ENCODE measurements around the gene ATP2C2. TPM values are rescaled to one million over a fixed set of nuclear protein-coding genes. Genes with fewer than 3 reads are reported as not detected.
A peak's percentile ranks its signal among the peaks of the same experiment; 100 is the strongest.

Gene ATP2C2
- total RNA-seq, 1 donor from 2014 or later: 12.2 TPM

DNA sequence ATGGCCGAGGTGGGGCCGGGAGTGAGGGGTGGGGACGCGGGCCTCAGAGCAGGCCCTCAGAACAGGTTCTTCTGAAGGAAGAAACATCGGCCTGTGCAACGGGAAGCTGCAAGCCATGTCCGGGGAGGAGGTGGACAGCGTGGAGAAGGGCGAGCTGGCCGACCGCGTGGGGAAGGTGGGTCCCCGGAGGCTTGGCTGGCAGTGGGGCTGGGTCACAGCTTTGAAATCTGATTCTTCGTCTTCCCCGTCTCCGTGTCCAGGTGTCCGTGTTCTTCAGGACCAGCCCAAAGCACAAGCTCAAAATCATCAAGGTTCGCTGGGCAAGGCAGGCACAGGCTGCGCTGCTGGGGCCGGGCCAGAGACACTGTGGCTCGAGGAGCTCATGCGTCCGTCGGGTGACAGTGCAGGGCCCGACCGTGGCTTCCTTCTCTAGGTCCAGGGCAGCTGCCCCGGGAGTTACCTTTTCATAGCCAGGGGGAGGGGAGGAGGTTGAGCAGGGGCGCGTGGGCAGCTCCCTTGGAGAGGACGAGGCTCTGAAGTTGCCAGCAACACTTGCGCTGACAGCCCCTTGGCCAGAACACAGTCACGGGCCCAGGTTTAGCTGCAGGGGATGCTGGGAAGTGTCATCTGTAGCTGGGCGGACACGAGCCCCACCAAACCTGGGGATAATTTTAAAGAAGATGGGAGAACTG is 84.9 kb downstream of the ATP2C2 start:
- no peaks in the 10 kb centered on the region for H3K27me3 Mint-ChIP-seq
- no peak for TF ChIP-seq CTCF (conservative IDR thresholded peaks at IDR 0.05)
- H3K36me3 Mint-ChIP-seq: no peaks in the 10 kb centered on the region
- DNase-seq (ENCODE audit: extremely low spot score, unreplicated experiment): peak; percentile 63
- H3K4me3 Mint-ChIP-seq: no peak overlapping the region
- H3K9me3 Mint-ChIP-seq: no peaks in the 10 kb centered on the region
- no peak overlapping the region for H3K27ac Mint-ChIP-seq
- peaks cover 4% of the 10 kb centered on the region for H3K4me1 Mint-ChIP-seq (ENCODE audit: unreplicated experiment)

- no peak overlapping the region for H3K27ac Mint-ChIP-seq
- H3K9me3 Mint-ChIP-seq: no peaks in the 10 kb centered on the region
- no peak overlapping the region for H3K4me3 Mint-ChIP-seq
- no peak for TF ChIP-seq CTCF (conservative IDR thresholded peaks at IDR 0.05)
- DNase-seq (ENCODE audit: extremely low spot score, unreplicated experiment): peak; percentile 66
- no peaks in the 10 kb centered on the region for H3K27me3 Mint-ChIP-seq
- H3K36me3 Mint-ChIP-seq: no peaks in the 10 kb centered on the region
- H3K4me1 Mint-ChIP-seq (ENCODE audit: unreplicated experiment): no peaks in the 10 kb centered on the region
Measured at GRCh38 chr16:84454611-84455010, 86.3 kb downstream of the ATP2C2 start.

DNA sequence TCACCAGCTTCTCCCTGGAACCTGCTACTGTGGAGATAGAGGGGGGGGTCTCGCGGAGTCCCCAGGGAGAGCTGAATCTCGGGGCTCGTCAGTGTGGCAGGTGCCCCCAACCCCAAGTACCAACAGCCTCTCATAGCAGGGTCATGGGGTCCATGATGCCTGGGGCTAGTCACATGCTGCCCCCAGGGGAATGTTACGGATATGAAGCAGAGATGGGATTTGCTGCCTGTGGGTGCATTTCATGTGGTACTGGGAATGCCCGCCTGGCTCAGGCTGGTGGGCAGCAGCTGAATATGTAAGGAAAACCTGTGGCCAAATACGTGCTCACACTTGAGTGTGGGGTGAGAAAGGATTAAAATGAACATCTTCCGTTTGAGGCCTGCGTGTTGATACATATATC is 86.7 kb downstream of the ATP2C2 start:
- TF ChIP-seq CTCF (conservative IDR thresholded peaks at IDR 0.05): no peak
- Mint-ChIP-seq H3K9me3 (no peaks in the 10 kb centered on the region), H3K36me3 (no peaks in the 10 kb centered on the region), H3K27me3 (no peaks in the 10 kb centered on the region), H3K4me3 (no peak overlapping the region), H3K4me1 (ENCODE audit: unreplicated experiment) (no peaks in the 10 kb centered on the region), H3K27ac (no peak overlapping the region)
- DNase-seq (ENCODE audit: extremely low spot score, unreplicated experiment): peak; percentile 51

DNA sequence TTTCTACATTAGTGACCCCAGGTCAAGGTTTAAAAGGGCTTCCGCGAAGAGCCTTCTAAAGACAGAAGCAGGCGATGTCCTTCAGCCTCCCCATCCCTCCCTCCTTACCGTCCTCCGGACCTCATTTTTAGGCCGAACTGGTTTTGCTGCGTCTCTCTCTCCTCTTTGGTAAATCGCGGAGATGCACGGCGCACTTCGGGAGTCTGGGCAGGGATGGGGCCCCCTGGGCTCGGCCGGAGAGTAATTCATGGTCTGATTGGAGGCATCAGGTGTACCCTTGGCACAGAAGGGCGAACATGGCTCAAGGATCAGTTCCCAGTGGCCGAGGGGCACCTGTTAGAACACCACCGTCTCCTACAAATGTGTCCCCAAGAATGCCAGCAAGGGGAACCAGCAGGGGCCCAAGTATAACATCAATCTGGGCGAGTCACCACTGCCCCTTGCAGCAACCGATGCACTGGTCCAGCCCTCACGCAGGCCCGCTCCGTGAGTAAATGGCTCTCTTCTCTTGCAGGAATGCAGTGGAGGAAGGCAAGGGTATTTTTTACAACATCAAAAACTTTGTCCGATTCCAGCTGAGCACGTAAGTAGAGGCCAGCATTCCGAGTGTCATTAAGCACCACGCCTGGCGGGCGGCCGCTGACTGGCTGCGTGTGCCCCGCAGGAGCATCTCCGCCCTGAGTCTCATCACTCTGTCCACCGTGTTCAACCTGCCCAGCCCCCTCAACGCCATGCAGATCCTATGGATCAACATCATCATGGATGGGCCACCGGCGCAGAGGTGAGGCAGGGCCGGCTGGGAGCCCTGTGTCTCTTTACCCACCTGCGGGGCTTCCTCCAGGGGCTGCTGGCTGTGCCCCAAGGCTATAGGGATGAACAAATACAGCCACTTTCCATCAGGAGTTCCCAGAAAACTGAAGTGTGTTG is 90.5 kb downstream of the ATP2C2 start:
- peak; percentile 59 for DNase-seq (ENCODE audit: extremely low spot score, unreplicated experiment)
- Mint-ChIP-seq H3K4me1 (ENCODE audit: unreplicated experiment) (peaks cover 9% of the 10 kb centered on the region), H3K36me3 (peaks cover 3% of the 10 kb centered on the region)

DNA sequence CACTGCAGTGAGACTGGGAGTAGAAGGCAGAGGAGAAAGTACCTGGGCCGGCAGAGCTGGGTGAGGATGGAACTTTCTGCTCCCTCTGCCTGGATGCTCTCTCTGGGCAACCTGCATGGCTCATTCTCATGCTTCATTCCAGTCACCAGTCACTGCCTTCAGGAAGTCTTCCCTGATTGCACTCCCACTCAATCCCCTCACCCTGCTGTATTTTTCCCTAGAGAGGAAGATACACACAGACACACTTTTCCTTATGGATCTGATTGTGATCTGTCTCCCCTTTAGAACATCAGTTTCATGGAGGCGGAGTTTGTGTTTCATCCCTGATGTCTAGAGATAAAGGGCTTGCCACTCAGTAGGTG is 91.2 kb downstream of the ATP2C2 start:
- no peak overlapping the region for H3K4me3 Mint-ChIP-seq
- H3K27ac Mint-ChIP-seq: no peak overlapping the region
- no peaks in the 10 kb centered on the region for H3K27me3 Mint-ChIP-seq
- no peaks in the 10 kb centered on the region for H3K9me3 Mint-ChIP-seq
- peaks cover 9% of the 10 kb centered on the region for H3K4me1 Mint-ChIP-seq (ENCODE audit: unreplicated experiment)
- no peak for TF ChIP-seq CTCF (conservative IDR thresholded peaks at IDR 0.05)
- DNase-seq (ENCODE audit: extremely low spot score, unreplicated experiment): peak; percentile 10
- peaks cover 6% of the 10 kb centered on the region for H3K36me3 Mint-ChIP-seq

More for the DNA sequence above, 90.5 kb downstream of the ATP2C2 start:
- Mint-ChIP-seq H3K27me3 (no peaks in the 10 kb centered on the region), H3K4me3 (no peak overlapping the region), H3K27ac (no peak overlapping the region), H3K9me3 (no peaks in the 10 kb centered on the region)
- no peak for TF ChIP-seq CTCF (conservative IDR thresholded peaks at IDR 0.05)
